Dedifferentiated amniotic fluid mesenchymal stem cell (primary cell): ENCODE data around the gene SH3BP1.
"Not testable (repeated sequence)": the region's sequence is repeated elsewhere in the genome, so short reads cannot be mapped to it uniquely, and the experiment has no call there.

ENCODE experiments used
- DNase-seq: peaks from one replicate; pipeline ENCODE4 v3.0.0-alpha.2; 2016; ENCODE audit errors: extremely low spot score

SH3BP1 gene

GRCh38 chr22:37677493-37677974 is 38.1 kb downstream of the SH3BP1 start:
- no peak for DNase-seq

GRCh38 chr22:37678372-37678771 is 38.9 kb downstream of the SH3BP1 start:
- no peak for DNase-seq

GRCh38 chr22:37679670-37680069 is 40.2 kb downstream of the SH3BP1 start:
- no peak for DNase-seq

- no peak for DNase-seq
Observed at GRCh38 chr22:37680191-37680851, 40.9 kb downstream of the SH3BP1 start.

- no peak for DNase-seq
Observed at GRCh38 chr22:37681001-37681424, 41.5 kb downstream of the SH3BP1 start.

- DNase-seq: peak; percentile 55
Observed at GRCh38 chr22:37681556-37682049, 42.1 kb downstream of the SH3BP1 start.

GRCh38 chr22:37684803-37685615 is 45.5 kb downstream of the SH3BP1 start:
- no peak for DNase-seq

- DNase-seq: peak; percentile 90
Observed at GRCh38 chr22:37686002-37686982, 46.8 kb downstream of the SH3BP1 start, which contains the start of gene NOL12. TSS of gene NOL12 (plus strand) at chr22:37686343. CDS start at chr22:37686393, 50 bp downstream.

- no peak for DNase-seq
Observed at GRCh38 chr22:37690407-37690806, 50.9 kb downstream of the SH3BP1 start.

- DNase-seq: no peak
Observed at GRCh38 chr22:37690901-37691504, 51.5 kb downstream of the SH3BP1 start.

- no peak for DNase-seq
Observed at GRCh38 chr22:37692627-37693285, 53.3 kb downstream of the SH3BP1 start.

- DNase-seq: not testable (repeated sequence)
Observed at GRCh38 chr22:37694131-37694530, 54.7 kb downstream of the SH3BP1 start.

GRCh38 chr22:37696260-37696656 is 56.8 kb downstream of the SH3BP1 start:
- DNase-seq: not testable (repeated sequence)

- peak; percentile 89 for DNase-seq
Observed at GRCh38 chr22:37696657-37697537, 57.4 kb downstream of the SH3BP1 start, which contains the start of gene TRIOBP. TSS of gene TRIOBP (plus strand) at chr22:37697048. CDS start at chr22:37701366, 4,318 bp downstream.

- no peak for DNase-seq
Observed at GRCh38 chr22:37697538-37697835, 58.0 kb downstream of the SH3BP1 start.

- no peak for DNase-seq
Observed at GRCh38 chr22:37701141-37701786, 61.8 kb downstream of the SH3BP1 start.

GRCh38 chr22:37703906-37704305 is 64.4 kb downstream of the SH3BP1 start:
- no peak for DNase-seq

GRCh38 chr22:37704645-37705044 is 65.2 kb downstream of the SH3BP1 start:
- no peak for DNase-seq

- no peak for DNase-seq
Observed at GRCh38 chr22:37705205-37705604, 65.7 kb downstream of the SH3BP1 start.
